Right lobe of liver (tissue), 4 donors: Measurements from ENCODE around the gene HEMK1.

Source experiments
- CTCF ChIP-seq, 4 donors: fragments of 200-600 bp in 3 of 4; fragments of 450-650 bp in 1 of 4; IDR thresholded peaks; one replicate each; pipeline versions ENCODE4 v1.5.1 to v1.8.0; 2016 to 2022; ENCODE audit warnings: antibody characterized with exemption in 4 of 4, mild to moderate bottlenecking in 2 of 4
- POLR2A ChIP-seq: fragments of 450-650 bp; IDR thresholded peaks from one replicate; pipeline ENCODE4 v1.6.1; 2017; ENCODE audit warnings: antibody characterized with exemption, mild to moderate bottlenecking
- donor health status: DM: no; HTN: no; CAD: no.
- donor health status: DM: no; HTN: no; CAD: no.
- donor health status: DM: no; HTN: yes; CAD: no.

DNA sequence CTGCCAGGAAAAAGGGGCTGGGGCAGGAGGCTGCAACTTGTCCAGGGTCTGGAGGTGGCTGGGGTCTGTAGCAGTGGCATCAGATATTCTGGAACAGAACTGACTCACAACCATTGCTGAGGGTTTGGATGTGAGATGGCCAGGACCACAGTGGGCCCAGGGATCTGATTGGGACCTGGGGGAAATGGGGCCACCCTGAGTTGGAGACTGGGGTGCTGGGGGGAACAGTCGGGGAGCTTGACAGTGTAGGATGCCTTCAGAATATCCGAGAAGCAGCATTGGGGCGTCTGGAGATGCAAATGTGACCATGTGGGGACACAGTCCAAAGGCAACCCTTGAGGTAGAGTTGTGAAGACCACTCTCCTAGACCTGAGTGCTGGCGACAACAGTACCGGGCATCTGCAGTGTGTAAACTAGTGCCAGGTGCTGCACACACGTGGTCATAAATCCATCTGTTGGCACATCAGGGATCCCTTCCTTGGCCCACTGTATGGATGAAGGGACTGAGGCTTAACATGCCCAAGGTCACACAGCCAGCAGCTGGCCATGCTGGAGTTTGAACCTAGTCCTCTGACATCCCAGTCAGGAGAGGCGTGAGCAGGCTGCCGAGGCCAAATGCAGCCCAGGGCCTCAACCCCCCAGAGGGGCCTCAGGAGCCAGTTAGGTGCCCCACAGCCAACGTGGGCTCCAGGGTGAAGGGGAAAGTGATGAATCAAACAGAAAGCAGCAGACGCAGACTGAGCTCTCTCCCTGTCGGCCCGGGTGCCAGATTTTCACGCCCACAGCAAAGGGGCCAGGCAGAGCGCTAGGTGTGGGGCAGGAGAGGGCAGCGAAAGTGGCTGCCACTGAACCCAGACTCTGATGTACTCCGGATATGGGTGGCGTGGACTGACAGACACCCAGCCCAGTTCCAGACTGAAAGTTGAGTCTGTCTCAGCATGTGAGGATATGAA is 18.8 kb downstream of the HEMK1 start:
- no peak for TF ChIP-seq CTCF (IDR thresholded peaks at IDR 0.05)
- no peak for TF ChIP-seq POLR2A
